Measurements from ENCODE around the gene CARD19.
A peak's percentile ranks its signal among the peaks of the same experiment; 100 is the strongest.

CARD19 gene

GRCh38 chr9:93096131-93096802 is at the start of gene CARD19:
TSS of gene CARD19 (plus strand) at chr9:93096217. CDS start at chr9:93096346, 129 bp downstream.
- DNase-seq, result peak in 16 of 42 donors; percentile 30 to 67 (median 46)
- intact Hi-C loops (cut with DNase I), result loop anchor here (5.0 kb wide), 2 partner anchors 36 to 356 kb away; partner anchors contain the start of genes FAM120A, FAM120AOS and NINJ1

- intact Hi-C loops (cut with DNase I), result no loop called here
- DNase-seq, result no peak
Observed at GRCh38 chr9:93048566-93049448, 47.2 kb upstream of the CARD19 start.

- no peak for DNase-seq
- intact Hi-C loops (cut with DNase I), result no loop called here
Observed at GRCh38 chr9:93049491-93049890, 46.5 kb upstream of the CARD19 start.

- no peak for DNase-seq
- intact Hi-C loops (cut with DNase I), result no loop called here
Observed at GRCh38 chr9:93050231-93050630, 45.8 kb upstream of the CARD19 start.

- intact Hi-C loops (cut with DNase I), result no loop called here
- DNase-seq, result no peak
Observed at GRCh38 chr9:93051680-93052089, 44.3 kb upstream of the CARD19 start.

GRCh38 chr9:93052791-93053540 is 43.1 kb upstream of the CARD19 start:
- intact Hi-C loops (cut with DNase I), result no loop called here
- DNase-seq, result no peak

GRCh38 chr9:93053781-93054331 is 42.2 kb upstream of the CARD19 start:
- no peak for DNase-seq
- intact Hi-C loops (cut with DNase I), result no loop called here

- DNase-seq, result no peak
- intact Hi-C loops (cut with DNase I), result no loop called here
Observed at GRCh38 chr9:93054758-93055704, 41.0 kb upstream of the CARD19 start.

- no peak for DNase-seq
- intact Hi-C loops (cut with DNase I), result no loop called here
Observed at GRCh38 chr9:93057042-93057702, 38.8 kb upstream of the CARD19 start.

- intact Hi-C loops (cut with DNase I), result no loop called here
- DNase-seq, result no peak
Observed at GRCh38 chr9:93057703-93058354, 38.2 kb upstream of the CARD19 start.

GRCh38 chr9:93058355-93059010 is 37.5 kb upstream of the CARD19 start, which contains the start of gene SUSD3:
TSS of gene SUSD3 (plus strand) at chr9:93058701. CDS start at chr9:93058743, 42 bp downstream.
- intact Hi-C loops (cut with DNase I), result no loop called here
- DNase-seq, result peak in 20 of 42 donors; percentile 23 to 51 (median 35)

GRCh38 chr9:93059011-93059714 is 36.9 kb upstream of the CARD19 start:
- intact Hi-C loops (cut with DNase I), result no loop called here
- DNase-seq, result peak in 9 of 42 donors; percentile 16 to 48 (median 30)

- intact Hi-C loops (cut with DNase I), result no loop called here
- DNase-seq, result no peak
Observed at GRCh38 chr9:93059715-93060578, 36.1 kb upstream of the CARD19 start.

- intact Hi-C loops (cut with DNase I), result no loop called here
- DNase-seq, result no peak
Observed at GRCh38 chr9:93060746-93061259, 35.2 kb upstream of the CARD19 start.

Data from head of caudate nucleus (tissue), 42 donors.